GM12892 (cell line): ENCODE results near the gene USP11.

Source experiments
- POLR2A ChIP-seq: IDR thresholded peaks from 2 replicates; pipeline ENCODE4 v1.6.1; 2011; ENCODE audit warnings: low read depth, low read length, control low read depth
- POLR2AphosphoS5 ChIP-seq: IDR thresholded peaks from 2 replicates; pipeline ENCODE4 v1.6.1; 2011; ENCODE audit warnings: low read depth, low read length, control low read depth
- TAF1 ChIP-seq: IDR thresholded peaks from 2 replicates; pipeline ENCODE4 v1.6.1; 2011; ENCODE audit warnings: low read depth, mild to moderate bottlenecking, control low read depth, low read length, borderline replicate concordance

DNA sequence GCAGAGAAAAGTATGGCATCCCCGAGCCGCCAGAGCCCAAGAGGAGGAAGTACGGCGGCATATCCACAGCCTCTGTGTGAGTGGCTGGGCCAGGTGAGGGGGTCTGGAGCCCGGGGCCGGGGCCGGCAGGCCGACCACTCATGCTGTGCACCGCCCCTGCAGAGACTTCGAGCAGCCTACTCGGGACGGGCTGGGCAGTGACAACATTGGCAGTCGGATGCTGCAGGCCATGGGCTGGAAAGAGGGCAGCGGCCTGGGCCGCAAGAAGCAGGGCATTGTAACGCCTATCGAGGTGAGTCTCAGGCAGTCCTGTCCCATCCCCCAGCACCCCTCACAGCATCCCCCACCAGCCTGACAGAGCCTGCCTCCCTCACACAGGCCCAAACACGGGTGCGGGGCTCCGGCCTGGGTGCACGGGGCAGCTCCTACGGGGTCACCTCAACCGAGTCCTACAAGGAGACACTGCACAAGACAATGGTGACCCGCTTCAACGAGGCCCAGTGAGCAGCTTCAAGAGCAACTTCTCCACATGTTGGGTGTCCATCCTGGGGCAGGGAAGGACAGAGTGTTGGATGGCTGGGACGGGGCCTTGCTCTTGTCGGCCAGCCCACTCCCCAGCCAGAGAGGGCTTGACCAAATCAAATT lies 46.6 kb upstream of the USP11 start:
- TF ChIP-seq TAF1 (no peak), POLR2A (no peak), POLR2AphosphoS5 (no peak)
